A673 (cell line): Measurements from ENCODE around the gene UPK3A.

Experiments
- CTCF ChIP-seq: fragments of 300-800, 200-600 bp; sonication (generic); conservative IDR thresholded peaks from 2 replicates; pipeline ENCODE4 v1.5.1; 2017; ENCODE audit warnings: low read depth, mild to moderate bottlenecking, antibody characterized with exemption, low read length, moderate library complexity, mixed read lengths
- EZH2 ChIP-seq: fragments of 200-600 bp; sonication (generic); IDR thresholded peaks from 2 replicates; pipeline ENCODE4 v1.6.1; 2017; ENCODE audit warnings: borderline replicate concordance, low read depth, mild to moderate bottlenecking, mixed read lengths, antibody characterized with exemption, low read length; ENCODE audit not compliant: poor library complexity, severe bottlenecking

GRCh38 chr22:45291931-45292290 is 7.2 kb downstream of the UPK3A start:
- TF ChIP-seq CTCF (no peak), EZH2 (no peak)
